Sigmoid colon (tissue), 7 donors: ENCODE measurements around the gene R3HDM2. TPM values are rescaled to one million over a fixed set of nuclear protein-coding genes. Genes with fewer than 3 reads are reported as not detected.

Source experiments
- DNase-seq: peaks from one replicate; pipeline ENCODE4 v3.0.0-alpha.2; 2019
- H3K27ac ChIP-seq, 4 donors: fragments of 200-600 bp; sonication (generic); one replicate each; pipeline ENCODE4 v1.5.1; 2016 to 2019; ENCODE audit warnings: mild to moderate bottlenecking in 1 of 4
- H3K27me3 ChIP-seq, 3 donors: fragments of 200-600 bp; sonication (generic); one replicate each; pipeline ENCODE4 v1.5.1; 2019; ENCODE audit warnings: mild to moderate bottlenecking in 1 of 3
- H3K36me3 ChIP-seq, 4 donors: fragments of 200-600 bp; sonication (generic); one replicate each; pipeline ENCODE4 v1.5.1; 2016 to 2019
- H3K4me1 ChIP-seq, 4 donors: fragments of 200-600 bp; sonication (generic); one replicate each; pipeline ENCODE4 v1.5.1; 2017 to 2019
- H3K4me3 ChIP-seq, 4 donors: fragments of 200-600 bp; sonication (generic); one replicate each; pipeline ENCODE4 v1.5.1; 2017 to 2019; ENCODE audit warnings: mild to moderate bottlenecking in 2 of 4, moderate library complexity in 1 of 4
- H3K9me3 ChIP-seq, 4 donors: fragments of 200-600 bp in 3 of 4; sonication (generic) in 3 of 4; one replicate each; pipeline versions ENCODE4 v1.5.1 to v1.6.1; 2013 to 2019
- EP300 ChIP-seq, 4 donors: sonication (generic); formaldehyde crosslinking; IDR thresholded peaks; one replicate each; pipeline ENCODE4 v1.6.1; 2017; ENCODE audit warnings: antibody characterized with exemption in 4 of 4
- POLR2A ChIP-seq, 2 donors: fragments of 450-650 bp; IDR thresholded peaks; one replicate each; pipeline ENCODE4 v1.6.1; 2016; ENCODE audit warnings: antibody characterized with exemption in 2 of 2, mild to moderate bottlenecking in 2 of 2, moderate library complexity in 2 of 2
- POLR2AphosphoS5 ChIP-seq, 4 donors: sonication (generic); formaldehyde crosslinking; IDR thresholded peaks; one replicate each; pipeline ENCODE4 v1.6.1; 2017; ENCODE audit warnings: antibody characterized with exemption in 4 of 4
- WGBS, 2 donors: extraction: QIAGEN DNeasy Blood & Tissue Kit; methylation state at CpG; one replicate each; pipeline ENCODE4 v1.1.7; 2013; 5-methylcytosine and 5-hydroxymethylcytosine counted together
- intact Hi-C: fragments of 100-400 bp; cut with DNase I; formaldehyde crosslinking; loops from one replicate; pipeline ENCODE4 v1.15.1; 2023
- polyA plus RNA-seq, 3 donors: library from polyadenylated mRNA; stranded (reverse); fragments of 200-250 nt; gene quantifications; one replicate each; pipeline ENCODE4 v1.2.3, GENCODE V29; 2013
- total RNA-seq, 4 donors: library from RNA; depleted of rRNA; stranded (reverse); fragments of >200 nt; gene quantifications; one replicate each; pipeline ENCODE4 v1.1.0, GENCODE V29; 2016
- TF ChIP-seq, protein P1 (sequence below), 4 experiments: fragments of 450-650 bp in 3 of 4; fragments of 200-600 bp in 1 of 4; IDR thresholded peaks; one replicate each; pipeline ENCODE4 v1.5.1; 2016 to 2019; ENCODE audit warnings: antibody characterized with exemption in 4 of 4, mild to moderate bottlenecking in 3 of 4, moderate library complexity in 2 of 4
- donor health status: healthy with polysubstance abuse.
- donor health status: Bipolar disorder and iron deficiency.
- donor health status: healthy.

R3HDM2 gene
- total and polyA plus RNA-seq, 7 donors: 10.9 to 37.7 (median 28.3) TPM

DNA sequence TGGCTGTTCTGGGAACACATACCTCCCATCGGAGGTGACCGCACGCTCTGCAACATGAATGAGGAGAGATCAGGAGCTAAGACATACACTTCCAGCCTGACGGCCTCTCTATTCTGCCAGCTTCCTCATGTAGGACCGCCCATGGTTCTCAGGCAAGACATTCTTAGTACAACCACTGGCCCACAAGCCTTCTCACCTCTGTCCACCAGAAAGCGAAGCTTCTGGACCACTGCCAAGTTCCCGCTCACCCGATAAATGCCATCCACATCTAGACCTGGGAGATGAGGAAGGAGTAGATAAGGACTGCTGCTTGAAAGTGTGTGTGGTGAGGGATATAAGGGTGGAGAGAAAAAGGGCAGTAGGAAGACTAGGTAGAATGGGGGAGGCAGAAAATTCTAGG lies 43.6 kb upstream of the R3HDM2 start:
- H3K36me3 ChIP-seq: no peaks in the 10 kb centered on the region
- peaks cover 0 to 20% (median 17%) of the 10 kb centered on the region in 4 donors for H3K4me1 ChIP-seq
- peaks cover 27 to 81% (median 44%) of the 10 kb centered on the region in 3 donors for H3K27me3 ChIP-seq
- H3K27ac ChIP-seq: no peak overlapping the region
- no peaks in the 10 kb centered on the region for H3K9me3 ChIP-seq
- 60 to 82% methylated on average over 8 of the region's 8 CpGs for WGBS, 2 donors
- intact Hi-C loops: no loop called here
- TF ChIP-seq, protein P1, sequence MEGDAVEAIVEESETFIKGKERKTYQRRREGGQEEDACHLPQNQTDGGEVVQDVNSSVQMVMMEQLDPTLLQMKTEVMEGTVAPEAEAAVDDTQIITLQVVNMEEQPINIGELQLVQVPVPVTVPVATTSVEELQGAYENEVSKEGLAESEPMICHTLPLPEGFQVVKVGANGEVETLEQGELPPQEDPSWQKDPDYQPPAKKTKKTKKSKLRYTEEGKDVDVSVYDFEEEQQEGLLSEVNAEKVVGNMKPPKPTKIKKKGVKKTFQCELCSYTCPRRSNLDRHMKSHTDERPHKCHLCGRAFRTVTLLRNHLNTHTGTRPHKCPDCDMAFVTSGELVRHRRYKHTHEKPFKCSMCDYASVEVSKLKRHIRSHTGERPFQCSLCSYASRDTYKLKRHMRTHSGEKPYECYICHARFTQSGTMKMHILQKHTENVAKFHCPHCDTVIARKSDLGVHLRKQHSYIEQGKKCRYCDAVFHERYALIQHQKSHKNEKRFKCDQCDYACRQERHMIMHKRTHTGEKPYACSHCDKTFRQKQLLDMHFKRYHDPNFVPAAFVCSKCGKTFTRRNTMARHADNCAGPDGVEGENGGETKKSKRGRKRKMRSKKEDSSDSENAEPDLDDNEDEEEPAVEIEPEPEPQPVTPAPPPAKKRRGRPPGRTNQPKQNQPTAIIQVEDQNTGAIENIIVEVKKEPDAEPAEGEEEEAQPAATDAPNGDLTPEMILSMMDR (IDR thresholded peaks at IDR 0.05): no peak
- TF ChIP-seq EP300 (IDR thresholded peaks at IDR 0.05) (no peak), POLR2A (IDR thresholded peaks at IDR 0.05) (no peak), POLR2AphosphoS5 (IDR thresholded peaks at IDR 0.05) (no peak)
- no peak for DNase-seq
- H3K4me3 ChIP-seq: no peak overlapping the region

DNA sequence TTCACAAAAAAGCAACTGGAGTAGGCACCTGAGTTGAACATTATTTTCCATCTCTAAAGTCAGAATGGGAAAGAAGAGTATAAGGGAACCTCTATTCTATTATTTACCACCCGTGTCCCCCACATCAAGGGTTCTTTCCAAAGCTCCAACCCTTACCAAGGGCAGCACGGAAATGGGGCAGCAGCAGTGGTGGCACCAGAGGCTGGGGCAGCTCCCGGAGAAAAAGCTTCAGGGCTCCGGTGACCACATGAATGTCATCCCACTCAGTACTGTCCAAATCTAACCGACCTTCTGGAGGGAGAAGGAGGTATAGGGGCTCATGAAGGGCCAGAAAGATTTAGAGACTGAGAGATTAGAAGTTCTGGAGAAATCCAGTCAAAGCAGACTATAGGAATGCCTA lies 43.0 kb upstream of the R3HDM2 start:
- Histone ChIP-seq H3K36me3 (no peaks in the 10 kb centered on the region), H3K9me3 (no peaks in the 10 kb centered on the region), H3K4me3 (no peak overlapping the region), H3K27me3 (peaks cover 27 to 84% (median 44%) of the 10 kb centered on the region in 3 donors), H3K4me1 (peaks cover 0 to 20% (median 17%) of the 10 kb centered on the region in 4 donors), H3K27ac (no peak overlapping the region)
- TF ChIP-seq, protein P1 (IDR thresholded peaks at IDR 0.05): no peak
- no peak for TF ChIP-seq EP300 (IDR thresholded peaks at IDR 0.05)
- 86 to 91% methylated on average over 5 of the region's 5 CpGs for WGBS, 2 donors
- DNase-seq: no peak
- intact Hi-C loops: no loop called here

DNA sequence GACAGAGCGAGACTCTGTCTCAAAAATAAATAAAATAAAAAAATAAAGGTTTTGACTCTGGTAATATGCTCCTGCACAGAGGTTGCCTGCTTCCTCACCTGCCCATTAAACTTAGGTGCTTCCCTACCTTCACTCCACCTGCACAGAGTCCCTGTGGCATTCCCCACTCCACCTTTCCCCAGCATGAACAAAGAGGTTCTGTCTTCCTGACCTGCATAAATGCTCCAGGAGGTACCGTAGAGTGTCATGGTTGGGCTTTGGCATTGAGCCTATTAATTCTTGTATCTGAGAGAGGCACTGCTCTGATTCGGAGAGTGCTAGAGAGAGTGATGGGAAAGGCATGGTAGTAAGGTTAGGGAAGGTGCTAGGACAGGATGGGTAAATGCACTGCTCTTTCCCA lies 42.5 kb upstream of the R3HDM2 start:
- intact Hi-C loops: no loop called here
- WGBS, 2 donors: 44 to 72% methylated on average over 3 of the region's 3 CpGs
- Histone ChIP-seq H3K27ac (no peak overlapping the region), H3K27me3 (peaks cover 27 to 84% (median 44%) of the 10 kb centered on the region in 3 donors), H3K4me1 (peaks cover 0 to 20% (median 17%) of the 10 kb centered on the region in 4 donors), H3K36me3 (no peaks in the 10 kb centered on the region), H3K4me3 (no peak overlapping the region), H3K9me3 (no peaks in the 10 kb centered on the region)
- DNase-seq: no peak
- no peak for TF ChIP-seq POLR2AphosphoS5 (IDR thresholded peaks at IDR 0.05)
- no peak for TF ChIP-seq POLR2A (IDR thresholded peaks at IDR 0.05)
- TF ChIP-seq, protein P1 (IDR thresholded peaks at IDR 0.05): no peak
- no peak for TF ChIP-seq EP300 (IDR thresholded peaks at IDR 0.05)

DNA sequence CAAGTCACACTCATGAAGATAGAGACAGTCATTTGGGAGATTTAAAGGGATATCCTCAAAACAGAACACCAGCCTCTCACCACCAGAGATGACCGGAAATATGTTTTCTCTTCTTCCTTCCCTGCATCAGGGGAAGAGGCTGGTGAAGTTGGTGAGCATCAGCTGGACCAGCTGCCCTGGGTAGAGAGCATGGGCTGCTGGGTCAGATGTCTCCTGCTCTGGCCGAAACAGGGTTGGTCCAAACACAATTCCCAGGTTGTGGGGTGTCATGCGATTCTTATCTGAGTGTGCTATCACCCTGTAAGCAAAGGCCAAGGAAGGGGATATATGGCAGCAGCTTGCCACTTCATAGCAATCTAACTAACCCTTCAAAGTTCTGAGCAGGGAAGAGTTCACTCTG lies 41.5 kb upstream of the R3HDM2 start:
- Histone ChIP-seq H3K27ac (no peak overlapping the region), H3K4me3 (no peak overlapping the region), H3K4me1 (peaks cover 0 to 20% (median 17%) of the 10 kb centered on the region in 4 donors), H3K36me3 (no peaks in the 10 kb centered on the region), H3K27me3 (peaks cover 25 to 79% (median 35%) of the 10 kb centered on the region in 3 donors), H3K9me3 (no peaks in the 10 kb centered on the region)
- TF ChIP-seq POLR2AphosphoS5 (IDR thresholded peaks at IDR 0.05) (no peak), EP300 (IDR thresholded peaks at IDR 0.05) (no peak), POLR2A (IDR thresholded peaks at IDR 0.05) (no peak)
- TF ChIP-seq, protein P1 (IDR thresholded peaks at IDR 0.05): no peak
- intact Hi-C loops: no loop called here
- DNase-seq: no peak
- 92 to 95% methylated on average over 3 of the region's 3 CpGs for WGBS, 2 donors

GRCh38 chr12:57471661-57472060 lies 40.8 kb upstream of the R3HDM2 start:
- H3K27ac ChIP-seq: no peak overlapping the region
- H3K4me3 ChIP-seq: no peak overlapping the region
- TF ChIP-seq POLR2A (IDR thresholded peaks at IDR 0.05) (no peak), POLR2AphosphoS5 (IDR thresholded peaks at IDR 0.05) (no peak), EP300 (IDR thresholded peaks at IDR 0.05) (no peak)
- TF ChIP-seq, protein P1 (IDR thresholded peaks at IDR 0.05): no peak
- WGBS, 2 donors: 90 to 96% methylated on average over 3 of the region's 3 CpGs
- no peak for DNase-seq
- intact Hi-C loops: no loop called here
- no peaks in the 10 kb centered on the region for H3K9me3 ChIP-seq
- H3K27me3 ChIP-seq: peaks cover 18 to 72% (median 29%) of the 10 kb centered on the region in 3 donors
- no peaks in the 10 kb centered on the region for H3K36me3 ChIP-seq
- H3K4me1 ChIP-seq: peaks cover 0 to 20% (median 17%) of the 10 kb centered on the region in 4 donors
